Transverse colon (tissue), 3 donors: ENCODE measurements around the gene CACNA2D2.

ENCODE experiments used
- POLR2A ChIP-seq: fragments of 450-650 bp; IDR thresholded peaks from one replicate; pipeline ENCODE4 v1.6.1; 2016; ENCODE audit warnings: antibody characterized with exemption, mild to moderate bottlenecking, moderate library complexity
- TF ChIP-seq, protein P1 (sequence below), 5 experiments: fragments of 200-600 bp in 3 of 5; fragments of 450-650 bp in 2 of 5; sonication (generic) in 3 of 5; IDR thresholded peaks; 1 replicate in 2 of 5; 2 replicates in 3 of 5; pipeline ENCODE4 v1.5.1; 2016 to 2017; ENCODE audit warnings: antibody characterized with exemption in 5 of 5, inconsistent platforms in 3 of 5, mild to moderate bottlenecking in 2 of 5, moderate library complexity in 1 of 5

DNA sequence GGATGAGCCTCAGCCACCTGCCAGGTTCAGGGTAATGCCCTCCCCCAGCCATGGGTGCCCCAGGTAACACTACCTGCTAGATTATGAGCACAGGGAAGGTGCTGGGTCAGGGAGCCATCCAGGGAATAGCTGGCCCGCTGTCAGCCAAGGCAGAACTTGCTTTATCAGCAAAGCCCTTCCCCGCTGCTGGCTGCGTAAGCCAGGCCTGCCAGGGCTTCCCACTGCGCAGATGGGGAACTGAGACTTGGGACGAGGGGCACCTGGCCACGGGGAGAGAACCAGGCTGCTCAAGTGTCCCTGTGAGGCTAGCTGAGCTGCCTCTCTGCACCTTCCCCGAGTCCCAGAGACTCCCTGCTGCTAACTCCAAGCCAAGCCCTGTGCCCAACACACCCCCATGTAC, 45.4 kb downstream of the CACNA2D2 start:
- TF ChIP-seq, protein P1, sequence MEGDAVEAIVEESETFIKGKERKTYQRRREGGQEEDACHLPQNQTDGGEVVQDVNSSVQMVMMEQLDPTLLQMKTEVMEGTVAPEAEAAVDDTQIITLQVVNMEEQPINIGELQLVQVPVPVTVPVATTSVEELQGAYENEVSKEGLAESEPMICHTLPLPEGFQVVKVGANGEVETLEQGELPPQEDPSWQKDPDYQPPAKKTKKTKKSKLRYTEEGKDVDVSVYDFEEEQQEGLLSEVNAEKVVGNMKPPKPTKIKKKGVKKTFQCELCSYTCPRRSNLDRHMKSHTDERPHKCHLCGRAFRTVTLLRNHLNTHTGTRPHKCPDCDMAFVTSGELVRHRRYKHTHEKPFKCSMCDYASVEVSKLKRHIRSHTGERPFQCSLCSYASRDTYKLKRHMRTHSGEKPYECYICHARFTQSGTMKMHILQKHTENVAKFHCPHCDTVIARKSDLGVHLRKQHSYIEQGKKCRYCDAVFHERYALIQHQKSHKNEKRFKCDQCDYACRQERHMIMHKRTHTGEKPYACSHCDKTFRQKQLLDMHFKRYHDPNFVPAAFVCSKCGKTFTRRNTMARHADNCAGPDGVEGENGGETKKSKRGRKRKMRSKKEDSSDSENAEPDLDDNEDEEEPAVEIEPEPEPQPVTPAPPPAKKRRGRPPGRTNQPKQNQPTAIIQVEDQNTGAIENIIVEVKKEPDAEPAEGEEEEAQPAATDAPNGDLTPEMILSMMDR (IDR thresholded peaks at IDR 0.05): no peak
- TF ChIP-seq POLR2A: no peak
